Embryonic facial prominence (tissue), 1 donor: ENCODE data around the gene DLG5.

Experiments used
- DNase-seq: peaks from one replicate; pipeline ENCODE4 v3.0.0-alpha.2; 2016; ENCODE audit errors: extremely low spot score

Gene DLG5

GRCh38 chr10:77820349-77820748 lies 106.2 kb downstream of the DLG5 start:
- no peak for DNase-seq

- no peak for DNase-seq
These were observed 107.1 kb downstream of the DLG5 start for GRCh38 chr10:77819210-77820112.

DNA sequence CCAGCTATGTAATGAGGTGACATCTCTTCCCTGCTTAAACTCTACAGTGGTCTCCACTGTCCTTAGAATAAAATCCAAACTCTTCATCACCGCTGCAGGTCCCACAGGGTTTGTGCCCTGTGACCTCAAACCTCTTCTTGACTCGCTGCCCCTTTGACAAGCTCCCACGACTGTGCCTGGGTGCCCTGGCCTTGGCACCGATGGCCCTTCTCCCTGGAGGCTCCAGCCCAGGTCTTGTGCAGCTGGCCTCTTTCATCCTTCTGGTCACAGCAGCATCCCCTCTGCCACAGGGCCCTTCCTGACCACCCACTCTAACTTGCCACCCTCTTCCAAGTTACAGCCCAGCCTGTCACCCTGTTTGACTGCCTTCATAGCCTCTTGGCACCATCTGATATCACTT lies 108.2 kb downstream of the DLG5 start:
- DNase-seq: no peak

GRCh38 chr10:77817541-77817940 lies 109.0 kb downstream of the DLG5 start:
- DNase-seq: no peak

- no peak for DNase-seq
These were observed 110.2 kb downstream of the DLG5 start for GRCh38 chr10:77816311-77816710.

- no peak for DNase-seq
These were observed 113.8 kb downstream of the DLG5 start for GRCh38 chr10:77812741-77813140.

GRCh38 chr10:77811831-77812430 lies 114.6 kb downstream of the DLG5 start:
- DNase-seq: no peak

DNA sequence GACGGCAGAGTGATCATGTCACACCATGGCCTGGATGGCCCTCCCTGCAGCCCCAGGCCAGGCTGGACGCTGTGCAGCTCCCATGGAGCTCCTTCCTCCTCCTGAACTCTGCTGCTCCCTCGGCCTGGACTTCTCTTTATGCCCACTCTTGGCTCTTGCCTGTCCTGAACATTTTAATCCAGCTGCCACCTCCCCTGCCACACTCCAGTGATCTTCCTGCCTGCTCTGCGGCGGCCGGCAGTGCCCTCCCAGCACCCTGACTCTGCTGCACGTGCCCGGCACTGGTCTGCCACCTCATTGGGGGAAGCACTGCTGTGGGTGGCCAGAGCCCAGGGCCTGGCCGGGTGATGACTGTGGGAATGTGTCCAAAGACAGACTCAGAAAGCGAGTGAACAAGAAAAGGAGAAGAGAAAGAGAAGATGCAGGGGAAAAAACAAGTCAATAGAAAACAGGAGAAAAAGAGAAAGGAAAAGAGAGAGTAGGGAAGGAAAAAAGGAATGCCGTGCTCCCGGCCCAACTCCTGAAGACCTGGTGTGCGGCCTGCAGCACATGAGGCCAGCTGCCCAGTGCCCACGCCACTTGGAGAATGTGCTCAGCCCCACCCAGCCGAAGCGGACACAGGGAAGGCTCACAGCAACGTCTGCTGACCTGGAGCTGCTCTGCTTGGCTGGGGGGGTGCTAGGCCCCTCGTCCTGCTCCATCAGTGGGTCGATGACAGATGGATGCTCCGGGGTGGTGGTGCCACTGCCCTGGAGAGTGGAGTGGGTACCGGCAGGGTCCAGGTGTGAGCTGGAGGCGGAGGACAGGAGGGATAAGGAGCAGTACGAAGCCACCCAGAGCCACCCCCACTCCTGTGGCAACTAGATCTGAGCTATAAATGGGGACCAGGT lies 115.9 kb downstream of the DLG5 start:
- DNase-seq: no peak

GRCh38 chr10:77809336-77809735 lies 117.2 kb downstream of the DLG5 start:
- DNase-seq: no peak

DNA sequence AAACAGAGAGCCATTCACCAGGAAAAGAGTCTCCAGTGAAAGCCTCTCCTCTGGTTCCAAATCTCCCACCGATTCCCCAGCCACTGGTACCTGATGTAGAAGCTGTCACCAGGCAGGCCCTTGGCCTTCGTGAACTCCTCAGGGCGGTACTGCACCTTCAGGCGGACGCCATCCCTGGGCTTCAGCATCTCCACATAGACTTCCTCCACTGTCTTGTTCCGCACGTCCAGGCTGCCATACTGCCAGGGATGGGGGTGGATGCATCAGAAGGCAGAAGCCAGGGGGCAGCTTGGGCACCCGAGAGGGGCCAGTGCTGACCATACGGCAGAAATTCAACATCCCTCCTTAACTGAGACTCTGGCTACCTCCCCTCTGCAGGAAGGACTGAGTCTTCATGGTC lies 118.8 kb downstream of the DLG5 start:
- no peak for DNase-seq

DNA sequence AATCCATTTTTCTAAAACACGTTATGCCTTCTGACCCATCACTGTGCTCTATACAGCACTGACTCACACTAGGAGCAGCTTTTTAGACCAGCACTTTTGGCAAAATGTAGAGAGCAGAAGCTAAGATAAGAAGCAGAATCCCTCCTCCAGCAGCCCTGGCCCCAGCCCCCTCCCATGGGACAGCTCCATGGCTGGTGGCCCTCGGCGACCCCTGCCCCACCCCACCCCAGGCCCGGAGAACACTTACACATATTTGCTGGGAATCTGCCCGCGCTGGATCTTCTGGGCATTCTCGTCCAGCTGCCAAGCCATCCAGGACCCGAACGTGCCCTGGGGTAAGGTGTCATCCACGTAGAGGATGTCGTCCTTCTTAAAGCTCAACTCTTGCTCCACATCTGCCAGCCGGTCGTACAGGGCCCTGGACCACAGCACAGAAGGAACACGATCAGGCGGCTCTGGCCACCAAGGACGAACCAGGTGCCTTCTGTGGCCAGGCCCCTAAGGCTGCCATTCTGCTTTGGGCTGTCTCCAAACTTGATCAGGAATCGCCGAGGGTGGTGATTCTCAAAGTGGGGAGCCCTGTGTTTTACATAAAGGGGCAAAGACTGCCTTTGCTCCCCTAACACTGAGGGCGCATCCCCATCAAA lies 119.9 kb downstream of the DLG5 start:
- DNase-seq: no peak

DNA sequence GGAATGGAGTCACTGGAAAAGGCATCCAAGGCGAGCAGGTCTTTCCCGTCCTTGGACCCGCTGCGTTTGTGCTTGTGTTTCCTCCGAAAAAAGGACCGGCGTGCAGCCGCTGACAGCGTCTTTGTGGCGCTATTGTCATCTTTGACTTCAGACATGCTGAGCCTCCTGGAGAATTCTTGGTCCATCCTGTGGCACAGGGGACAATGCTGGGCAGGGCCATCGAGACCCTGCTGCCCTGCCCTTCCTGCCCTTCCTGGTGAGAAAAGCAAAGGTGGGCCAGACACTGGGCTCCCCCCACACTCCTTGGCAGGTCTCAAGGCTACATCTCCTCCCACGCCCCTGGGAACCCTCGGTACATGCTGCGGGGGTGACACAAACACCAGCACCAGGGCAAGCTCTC lies 120.9 kb downstream of the DLG5 start:
- no peak for DNase-seq

- no peak for DNase-seq
These were observed 122.2 kb downstream of the DLG5 start for GRCh38 chr10:77804371-77804770.

- DNase-seq: no peak
These were observed 124.9 kb downstream of the DLG5 start for GRCh38 chr10:77801474-77802161.

DNA sequence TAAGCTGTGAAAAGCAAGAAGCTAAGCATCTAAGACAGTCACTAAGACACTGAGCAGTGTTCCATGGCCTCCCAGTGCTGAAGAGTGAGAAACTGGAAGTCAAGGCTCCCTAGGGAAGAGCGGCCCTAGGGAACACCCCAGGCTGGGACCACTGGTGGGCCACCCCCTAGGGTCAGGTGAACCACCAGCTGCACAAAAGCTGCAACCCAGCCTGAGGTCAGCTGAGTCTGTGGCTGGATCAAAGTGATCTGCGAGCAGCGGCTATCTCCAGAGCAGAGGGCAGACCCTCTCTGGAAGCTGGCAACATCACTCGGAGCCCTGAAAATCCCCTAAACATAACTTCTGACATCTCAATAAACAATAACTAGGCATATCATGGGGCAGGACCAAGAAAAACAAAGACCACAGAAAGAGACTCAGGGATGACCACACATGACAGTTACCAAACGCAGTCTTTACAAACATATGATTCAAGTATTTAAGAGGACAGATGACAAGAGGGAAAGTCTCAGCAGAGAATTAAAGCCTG lies 125.8 kb downstream of the DLG5 start:
- DNase-seq: no peak

DNA sequence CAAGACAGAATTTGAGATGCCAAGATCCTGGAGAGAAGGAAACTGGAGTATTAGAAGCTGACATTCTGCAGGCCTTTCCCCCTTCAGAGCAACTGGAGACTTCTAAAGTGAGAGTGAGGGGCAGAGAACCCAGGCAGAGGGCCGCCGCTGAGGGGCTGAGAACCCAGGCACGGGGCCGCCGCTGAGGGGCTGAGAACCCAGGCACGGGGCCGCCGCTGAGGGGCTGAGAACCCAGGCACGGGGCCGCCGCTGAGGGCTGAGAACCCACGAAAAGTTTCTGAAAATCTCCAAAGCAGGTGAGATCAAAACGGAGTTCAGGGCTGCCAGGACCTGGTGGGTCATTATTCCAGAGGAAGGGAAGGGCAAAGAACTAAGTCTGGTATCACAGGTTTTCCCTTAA lies 126.2 kb downstream of the DLG5 start:
- DNase-seq: no peak

GRCh38 chr10:77799352-77799751 lies 127.2 kb downstream of the DLG5 start:
- DNase-seq: no peak

- DNase-seq: no peak
These were observed 127.6 kb downstream of the DLG5 start for GRCh38 chr10:77798940-77799339.

DNA sequence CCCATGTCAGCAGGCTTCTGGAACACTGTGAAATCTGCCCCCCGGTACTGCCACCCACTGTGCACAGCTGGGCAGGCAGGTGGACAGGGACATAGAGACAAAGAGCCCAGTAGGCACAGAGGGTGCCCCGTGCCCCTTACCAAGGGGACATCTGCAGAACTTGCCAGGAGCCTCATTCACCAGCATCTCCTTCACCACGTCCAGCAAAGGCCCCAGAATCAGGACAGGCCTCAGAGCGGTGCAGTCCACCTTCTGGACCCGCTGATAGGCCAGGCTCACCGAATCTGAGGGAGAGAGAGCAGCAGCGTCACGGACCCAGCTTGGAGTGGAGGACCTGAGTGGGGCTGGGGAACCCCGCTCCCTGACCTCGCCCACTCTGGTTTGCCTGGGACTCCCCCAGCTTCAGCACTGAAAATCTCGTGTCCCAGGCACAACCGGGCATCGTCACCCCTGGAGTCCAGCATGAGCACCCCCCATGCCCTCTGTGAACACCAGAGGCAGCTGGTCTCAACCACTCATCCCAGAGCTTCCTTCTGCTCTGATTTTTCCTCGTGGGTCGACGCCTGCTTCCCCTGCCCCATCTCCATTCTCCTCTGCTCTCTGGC lies 130.1 kb downstream of the DLG5 start:
- DNase-seq: no peak

- no peak for DNase-seq
These were observed 131.0 kb downstream of the DLG5 start for GRCh38 chr10:77795426-77796055.
